Measurements from ENCODE around the gene TBC1D2B.
"Not testable (repeated sequence)": the region's sequence is repeated elsewhere in the genome, so short reads cannot be mapped to it uniquely, and the experiment has no call there.

TBC1D2B gene

GRCh38 chr15:77979157-77979556 lies 98.4 kb downstream of the TBC1D2B start:
- not testable (repeated sequence) for DNase-seq (ENCODE audit: low spot score); H3K36me3 Mint-ChIP-seq (ENCODE audit: low read depth); H3K4me3 Mint-ChIP-seq; H3K27ac Mint-ChIP-seq; H3K4me1 Mint-ChIP-seq (ENCODE audit: low read depth); H3K27me3 Mint-ChIP-seq (ENCODE audit: low read depth); H3K9me3 Mint-ChIP-seq

- H3K27ac Mint-ChIP-seq; DNase-seq (ENCODE audit: low spot score); H3K4me3 Mint-ChIP-seq; H3K9me3 Mint-ChIP-seq; H3K27me3 Mint-ChIP-seq (ENCODE audit: low read depth); H3K36me3 Mint-ChIP-seq (ENCODE audit: low read depth); H3K4me1 Mint-ChIP-seq (ENCODE audit: low read depth): not testable (repeated sequence)
These were observed 98.8 kb downstream of the TBC1D2B start for GRCh38 chr15:77978759-77979145.

- not testable (repeated sequence) for H3K27me3 Mint-ChIP-seq (ENCODE audit: low read depth); H3K4me1 Mint-ChIP-seq (ENCODE audit: low read depth); H3K27ac Mint-ChIP-seq; H3K4me3 Mint-ChIP-seq; DNase-seq (ENCODE audit: low spot score); H3K36me3 Mint-ChIP-seq (ENCODE audit: low read depth); H3K9me3 Mint-ChIP-seq
These were observed 99.4 kb downstream of the TBC1D2B start for GRCh38 chr15:77977903-77978758.

- DNase-seq (ENCODE audit: low spot score); H3K36me3 Mint-ChIP-seq (ENCODE audit: low read depth); H3K4me1 Mint-ChIP-seq (ENCODE audit: low read depth); H3K9me3 Mint-ChIP-seq; H3K27me3 Mint-ChIP-seq (ENCODE audit: low read depth); H3K27ac Mint-ChIP-seq; H3K4me3 Mint-ChIP-seq: not testable (repeated sequence)
These were observed 100.6 kb downstream of the TBC1D2B start for GRCh38 chr15:77976760-77977525.

GRCh38 chr15:77976095-77976450 lies 101.4 kb downstream of the TBC1D2B start:
- not testable (repeated sequence) for H3K4me3 Mint-ChIP-seq; H3K27ac Mint-ChIP-seq; DNase-seq (ENCODE audit: low spot score); H3K9me3 Mint-ChIP-seq; H3K27me3 Mint-ChIP-seq (ENCODE audit: low read depth); H3K36me3 Mint-ChIP-seq (ENCODE audit: low read depth); H3K4me1 Mint-ChIP-seq (ENCODE audit: low read depth)

GRCh38 chr15:77975332-77976094 lies 102.0 kb downstream of the TBC1D2B start:
- peaks cover 2% of the 10 kb centered on the region for H3K27me3 Mint-ChIP-seq (ENCODE audit: low read depth)
- no peak for DNase-seq (ENCODE audit: low spot score)
- H3K36me3 Mint-ChIP-seq (ENCODE audit: low read depth), result no peaks in the 10 kb centered on the region
- no peaks in the 10 kb centered on the region for H3K9me3 Mint-ChIP-seq
- H3K4me1 Mint-ChIP-seq (ENCODE audit: low read depth), result no peaks in the 10 kb centered on the region
- no peak overlapping the region for H3K27ac Mint-ChIP-seq
- H3K4me3 Mint-ChIP-seq, result no peak overlapping the region

GRCh38 chr15:77974416-77975331 lies 102.8 kb downstream of the TBC1D2B start:
- peaks cover 5% of the 10 kb centered on the region for H3K27me3 Mint-ChIP-seq (ENCODE audit: low read depth)
- H3K4me3 Mint-ChIP-seq, result no peak overlapping the region

GRCh38 chr15:77974098-77974414 lies 103.5 kb downstream of the TBC1D2B start:
- Mint-ChIP-seq H3K27me3 (ENCODE audit: low read depth) (peaks cover 11% of the 10 kb centered on the region), H3K4me1 (ENCODE audit: low read depth) (no peaks in the 10 kb centered on the region), H3K27ac (no peak overlapping the region), H3K36me3 (ENCODE audit: low read depth) (no peaks in the 10 kb centered on the region), H3K9me3 (no peaks in the 10 kb centered on the region), H3K4me3 (no peak overlapping the region)
- no peak for DNase-seq (ENCODE audit: low spot score)

More at GRCh38 chr15:77974416-77975331, 102.8 kb downstream of the TBC1D2B start:
- Mint-ChIP-seq H3K36me3 (ENCODE audit: low read depth) (no peaks in the 10 kb centered on the region), H3K4me1 (ENCODE audit: low read depth) (no peaks in the 10 kb centered on the region), H3K9me3 (no peaks in the 10 kb centered on the region), H3K27ac (no peak overlapping the region)
- no peak for DNase-seq (ENCODE audit: low spot score)

- not testable (repeated sequence) for H3K27ac Mint-ChIP-seq; H3K4me3 Mint-ChIP-seq; H3K9me3 Mint-ChIP-seq; H3K36me3 Mint-ChIP-seq (ENCODE audit: low read depth); H3K4me1 Mint-ChIP-seq (ENCODE audit: low read depth); DNase-seq (ENCODE audit: low spot score)
- H3K27me3 Mint-ChIP-seq (ENCODE audit: low read depth), result peaks cover 13% of the 10 kb centered on the region
These were observed 104.0 kb downstream of the TBC1D2B start for GRCh38 chr15:77973273-77974097.

GRCh38 chr15:77972706-77973105 lies 104.8 kb downstream of the TBC1D2B start:
- not testable (repeated sequence) for H3K4me1 Mint-ChIP-seq (ENCODE audit: low read depth); H3K27ac Mint-ChIP-seq; H3K4me3 Mint-ChIP-seq; H3K9me3 Mint-ChIP-seq; DNase-seq (ENCODE audit: low spot score); H3K36me3 Mint-ChIP-seq (ENCODE audit: low read depth)
- peaks cover 16% of the 10 kb centered on the region for H3K27me3 Mint-ChIP-seq (ENCODE audit: low read depth)

- not testable (repeated sequence) for H3K27ac Mint-ChIP-seq; H3K9me3 Mint-ChIP-seq; DNase-seq (ENCODE audit: low spot score); H3K4me1 Mint-ChIP-seq (ENCODE audit: low read depth); H3K36me3 Mint-ChIP-seq (ENCODE audit: low read depth); H3K4me3 Mint-ChIP-seq
- peaks cover 17% of the 10 kb centered on the region for H3K27me3 Mint-ChIP-seq (ENCODE audit: low read depth)
These were observed 105.6 kb downstream of the TBC1D2B start for GRCh38 chr15:77971875-77972274.

- not testable (repeated sequence) for H3K36me3 Mint-ChIP-seq (ENCODE audit: low read depth)
These were observed 106.6 kb downstream of the TBC1D2B start for GRCh38 chr15:77970813-77971360.

More at GRCh38 chr15:77970813-77971360, 106.6 kb downstream of the TBC1D2B start:
- not testable (repeated sequence) for H3K9me3 Mint-ChIP-seq; H3K27ac Mint-ChIP-seq; H3K4me3 Mint-ChIP-seq; H3K4me1 Mint-ChIP-seq (ENCODE audit: low read depth); DNase-seq (ENCODE audit: low spot score)
- H3K27me3 Mint-ChIP-seq (ENCODE audit: low read depth), result peaks cover 20% of the 10 kb centered on the region

Data from T-helper 2 cell treated with Interferon-gamma antibody and Interleukin-4, amounts not matched to agents 5 μg/mL and 100 μg/mL, for 36 hours (primary cell).